ENCODE results near the gene POLR3GL. TPM values are rescaled to one million over a fixed set of nuclear protein-coding genes. Genes with fewer than 3 reads are reported as not detected.
"Not testable (repeated sequence)": the region's sequence is repeated elsewhere in the genome, so short reads cannot be mapped to it uniquely, and the experiment has no call there.

Gene POLR3GL
- total RNA-seq, 1 donor from 2014 or later = 15.5 TPM

DNA sequence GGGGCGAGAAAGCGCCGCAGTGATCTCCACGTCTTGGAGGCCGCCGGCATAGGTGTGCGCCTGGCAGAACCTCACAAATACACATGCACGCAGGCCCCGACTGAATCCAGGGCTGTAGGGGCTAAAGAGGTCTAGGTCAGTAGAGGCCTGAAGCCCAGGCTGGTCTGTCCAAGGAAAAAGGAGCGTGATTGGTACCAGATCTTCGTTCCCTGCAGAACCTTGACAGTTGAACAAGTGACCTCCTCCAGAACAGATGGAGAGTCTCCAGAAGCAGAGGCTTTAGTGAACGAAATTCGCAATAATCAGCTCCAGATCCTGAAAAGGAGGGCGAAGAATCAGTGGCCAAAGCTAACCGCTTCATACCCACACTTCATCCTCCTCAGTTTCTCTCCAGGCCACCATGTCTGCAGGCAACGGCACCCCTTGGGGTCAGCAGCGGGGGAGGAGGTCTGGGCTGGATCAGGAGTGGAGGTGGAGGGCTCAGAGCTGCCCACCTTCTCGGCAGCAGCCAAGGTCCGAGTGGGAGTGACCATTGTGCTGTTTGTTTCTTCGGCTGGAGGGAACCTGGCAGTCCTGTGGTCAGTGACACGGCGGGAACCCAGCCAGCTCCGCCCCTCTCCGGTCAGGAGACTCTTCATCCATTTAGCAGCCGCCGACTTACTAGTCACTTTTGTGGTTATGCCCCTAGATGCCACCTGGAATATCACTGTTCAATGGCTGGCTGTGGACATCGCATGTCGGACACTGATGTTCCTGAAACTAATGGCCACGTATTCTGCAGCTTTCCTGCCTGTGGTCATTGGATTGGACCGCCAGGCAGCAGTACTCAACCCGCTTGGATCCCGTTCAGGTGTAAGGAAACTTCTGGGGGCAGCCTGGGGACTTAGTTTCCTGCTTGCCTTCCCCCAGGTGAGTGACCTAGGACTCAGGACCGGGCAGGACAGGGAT is 45.2 kb upstream of the POLR3GL start:
- Mint-ChIP-seq H3K27ac (ENCODE audit: unreplicated experiment) (peak overlapping the region; percentile 97), H3K4me1 (peaks cover 28% of the 10 kb centered on the region), H3K4me3 (peak overlapping the region; percentile 99), H3K27me3 (ENCODE audit: low read depth) (no peaks in the 10 kb centered on the region), H3K9me3 (no peaks in the 10 kb centered on the region), H3K36me3 (ENCODE audit: low read depth) (no peaks in the 10 kb centered on the region)
- TF ChIP-seq, protein P1, sequence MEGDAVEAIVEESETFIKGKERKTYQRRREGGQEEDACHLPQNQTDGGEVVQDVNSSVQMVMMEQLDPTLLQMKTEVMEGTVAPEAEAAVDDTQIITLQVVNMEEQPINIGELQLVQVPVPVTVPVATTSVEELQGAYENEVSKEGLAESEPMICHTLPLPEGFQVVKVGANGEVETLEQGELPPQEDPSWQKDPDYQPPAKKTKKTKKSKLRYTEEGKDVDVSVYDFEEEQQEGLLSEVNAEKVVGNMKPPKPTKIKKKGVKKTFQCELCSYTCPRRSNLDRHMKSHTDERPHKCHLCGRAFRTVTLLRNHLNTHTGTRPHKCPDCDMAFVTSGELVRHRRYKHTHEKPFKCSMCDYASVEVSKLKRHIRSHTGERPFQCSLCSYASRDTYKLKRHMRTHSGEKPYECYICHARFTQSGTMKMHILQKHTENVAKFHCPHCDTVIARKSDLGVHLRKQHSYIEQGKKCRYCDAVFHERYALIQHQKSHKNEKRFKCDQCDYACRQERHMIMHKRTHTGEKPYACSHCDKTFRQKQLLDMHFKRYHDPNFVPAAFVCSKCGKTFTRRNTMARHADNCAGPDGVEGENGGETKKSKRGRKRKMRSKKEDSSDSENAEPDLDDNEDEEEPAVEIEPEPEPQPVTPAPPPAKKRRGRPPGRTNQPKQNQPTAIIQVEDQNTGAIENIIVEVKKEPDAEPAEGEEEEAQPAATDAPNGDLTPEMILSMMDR (conservative IDR thresholded peaks at IDR 0.05) = no peak
- DNase-seq (ENCODE audit: low read depth, low spot score) = no peak

DNA sequence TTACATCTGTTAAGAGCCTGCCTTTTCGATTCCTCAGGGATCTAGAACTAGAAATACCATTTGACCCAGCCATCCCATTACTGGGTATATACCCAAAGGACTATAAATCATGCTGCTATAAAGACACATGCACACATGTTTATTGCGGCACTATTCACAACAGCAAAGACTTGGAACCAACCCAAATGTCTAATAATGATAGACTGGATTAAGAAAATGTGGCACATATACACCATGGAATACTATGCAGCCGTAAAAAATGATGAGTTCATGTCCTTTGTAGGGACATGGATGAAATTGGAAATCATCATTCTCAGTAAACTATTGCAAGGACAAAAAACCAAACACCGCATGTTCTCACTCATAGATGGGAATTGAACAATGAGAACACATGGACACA is 44.2 kb upstream of the POLR3GL start:
- Mint-ChIP-seq H3K4me3 (peak overlapping the region; percentile 99), H3K4me1 (peaks cover 28% of the 10 kb centered on the region)
- DNase-seq (ENCODE audit: low read depth, low spot score); H3K36me3 Mint-ChIP-seq (ENCODE audit: low read depth); H3K27ac Mint-ChIP-seq (ENCODE audit: unreplicated experiment); H3K27me3 Mint-ChIP-seq (ENCODE audit: low read depth); H3K9me3 Mint-ChIP-seq: not testable (repeated sequence)

DNA sequence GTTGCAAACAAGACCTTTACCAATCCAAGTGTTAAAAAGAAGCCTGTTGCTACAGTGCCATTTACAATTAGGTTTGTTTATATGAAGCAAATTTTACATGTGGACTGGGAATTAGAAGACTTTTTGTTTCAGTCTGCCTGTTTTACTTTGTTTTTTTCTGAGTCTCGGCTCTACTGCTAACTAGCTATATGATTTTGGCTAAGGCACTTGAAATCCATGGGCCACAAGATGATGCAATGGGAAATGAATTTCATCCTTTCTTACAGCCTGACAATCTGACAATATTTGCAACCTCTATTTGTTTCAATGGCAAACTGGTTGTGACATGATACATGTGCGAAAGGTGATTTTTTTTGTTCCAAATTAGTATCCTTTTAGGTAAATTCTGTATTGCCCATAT is 42.2 kb upstream of the POLR3GL start:
- DNase-seq (ENCODE audit: low read depth, low spot score) = no peak
- peaks cover 24% of the 10 kb centered on the region for H3K4me1 Mint-ChIP-seq
- no peaks in the 10 kb centered on the region for H3K9me3 Mint-ChIP-seq
- H3K27me3 Mint-ChIP-seq (ENCODE audit: low read depth) = no peaks in the 10 kb centered on the region
- TF ChIP-seq, protein P1 (conservative IDR thresholded peaks at IDR 0.05) = no peak
- H3K4me3 Mint-ChIP-seq = peak overlapping the region; percentile 12
- H3K36me3 Mint-ChIP-seq (ENCODE audit: low read depth) = peaks cover 5% of the 10 kb centered on the region
- H3K27ac Mint-ChIP-seq (ENCODE audit: unreplicated experiment) = no peak overlapping the region

DNA sequence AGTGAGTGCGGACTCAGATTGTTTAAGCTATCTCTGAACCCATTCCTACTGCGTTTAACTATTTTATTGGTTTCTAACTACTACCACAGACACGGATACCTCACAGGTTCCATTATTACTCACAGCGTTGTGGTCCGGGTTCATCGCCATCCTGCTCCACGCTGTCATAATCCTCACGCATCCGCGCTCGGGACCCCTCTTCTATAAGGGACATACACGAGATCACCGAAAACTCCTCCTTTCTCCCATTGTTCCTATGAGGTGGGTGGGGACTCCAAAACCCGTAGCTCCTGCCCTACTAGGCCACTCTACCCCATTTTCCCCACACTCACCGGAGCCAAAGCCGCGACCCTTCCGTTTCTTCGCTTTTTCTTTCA is 37.8 kb upstream of the POLR3GL start:
- peaks cover 5% of the 10 kb centered on the region for H3K36me3 Mint-ChIP-seq (ENCODE audit: low read depth)
- H3K27me3 Mint-ChIP-seq (ENCODE audit: low read depth) = no peaks in the 10 kb centered on the region
- TF ChIP-seq, protein P1 (conservative IDR thresholded peaks at IDR 0.05) = no peak
- peaks cover 4% of the 10 kb centered on the region for H3K4me1 Mint-ChIP-seq
- no peaks in the 10 kb centered on the region for H3K9me3 Mint-ChIP-seq
- DNase-seq (ENCODE audit: low read depth, low spot score) = no peak
- H3K27ac Mint-ChIP-seq (ENCODE audit: unreplicated experiment) = peak overlapping the region; percentile 25
- H3K4me3 Mint-ChIP-seq = no peak overlapping the region

DNA sequence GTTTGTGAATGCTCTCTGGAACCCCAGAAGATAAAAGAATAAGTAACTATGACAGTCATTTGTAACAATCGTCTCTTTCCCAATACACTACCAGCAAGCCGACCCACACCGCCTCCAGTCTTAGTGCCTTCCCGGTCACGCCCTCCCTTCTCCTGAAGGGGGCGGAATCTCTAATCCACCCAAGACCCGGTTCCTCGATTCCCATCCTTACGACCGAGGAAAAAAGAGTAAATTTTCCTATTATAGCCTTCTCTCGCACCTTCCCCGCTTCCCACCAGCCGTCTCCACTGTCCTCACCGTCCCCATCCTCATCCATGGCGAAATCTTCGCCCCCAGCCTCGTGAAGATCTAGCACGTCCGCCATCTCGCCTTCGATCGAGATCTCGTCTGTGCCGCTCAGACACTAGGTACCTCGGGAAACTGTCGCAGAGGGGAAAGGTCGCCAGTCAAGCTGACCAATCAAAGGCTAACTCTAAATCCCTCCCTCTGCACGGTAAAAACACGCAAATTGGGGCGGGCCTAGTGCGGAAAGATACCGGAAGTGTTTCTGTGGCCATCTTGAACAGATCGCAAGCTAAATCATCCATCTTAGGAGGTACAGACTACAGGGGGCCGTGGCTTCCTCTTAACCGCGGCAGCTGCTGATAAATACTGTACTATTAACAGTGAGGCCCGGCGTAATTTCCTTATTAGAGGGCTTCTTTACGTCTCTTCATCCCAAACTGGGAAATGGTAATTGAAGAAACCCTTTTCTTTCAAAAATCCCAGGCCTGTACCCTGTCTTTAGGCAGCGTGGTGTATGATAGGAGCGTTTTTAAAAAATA is 37.2 kb upstream of the POLR3GL start, which contains the start of gene RBM8A:
TSS of gene RBM8A (minus strand) at position 422 of the 824 bp plus-strand sequence. CDS start at position 364, 58 bp downstream.
- Mint-ChIP-seq H3K4me3 (no peak within 1 kb of the TSS), H3K9me3 (no peaks in the 10 kb centered on the region), H3K27ac (ENCODE audit: unreplicated experiment) (peak within 1 kb of the TSS; percentile 25), H3K4me1 (peaks cover 4% of the 10 kb centered on the region), H3K27me3 (ENCODE audit: low read depth) (no peaks in the 10 kb centered on the region), H3K36me3 (ENCODE audit: low read depth) (peaks cover 5% of the 10 kb centered on the region)
- peak; percentile 82 for DNase-seq (ENCODE audit: low read depth, low spot score)
- TF ChIP-seq, protein P1 (conservative IDR thresholded peaks at IDR 0.05) = peak; percentile 76

Measured in neural crest cell (in vitro differentiated cells).